MCF 10A (cell line): ENCODE measurements around the gene TMEM151B. TPM values are rescaled to one million over a fixed set of nuclear protein-coding genes. Genes with fewer than 3 reads are reported as not detected.

Experiments
- BruUV-seq: library from RNA; stranded (reverse); fragments of 400-500 nt; replicated peaks from 2 replicates; lab custom pipeline; 2021; lab: Mats Ljungman, UMichigan
- CTCF ChIA-PET: fragments of 300-600 bp; sonication (Branson Sonifier 250); formaldehyde crosslinking; extraction: SDS; loops from one replicate; lab custom pipeline; 2021; ENCODE audit warnings: antibody characterized with exemption, inconsistent platforms; lab: Yijun Ruan, JAX
- POLR2A ChIA-PET: fragments of 300-600, 350-650 bp; sonication (Branson Sonifier 250); formaldehyde crosslinking; extraction: SDS; loops from one replicate; lab custom pipeline; 2020; ENCODE audit warnings: antibody characterized with exemption, inconsistent platforms; lab: Yijun Ruan, JAX
- DNase-seq: peaks from one replicate; pipeline ENCODE4 v3.0.0-alpha.2; 2018; ENCODE audit not compliant: unreplicated experiment
- H3K27ac Mint-ChIP-seq: one replicate; pipeline ENCODE4 v1.8.0; 2022; ENCODE audit warnings: mild to moderate bottlenecking, low read depth, mixed read lengths; ENCODE audit not compliant: unreplicated experiment
- H3K27me3 Mint-ChIP-seq: one replicate; pipeline ENCODE4 v1.8.0; 2022; ENCODE audit warnings: mixed read lengths; ENCODE audit not compliant: insufficient read depth, unreplicated experiment
- H3K36me3 Mint-ChIP-seq: one replicate; pipeline ENCODE4 v1.8.0; 2022; ENCODE audit warnings: mild to moderate bottlenecking, moderate library complexity, mixed read lengths; ENCODE audit not compliant: insufficient read depth, unreplicated experiment
- H3K4me1 Mint-ChIP-seq: one replicate; pipeline ENCODE4 v1.8.0; 2022; ENCODE audit warnings: mixed read lengths; ENCODE audit not compliant: insufficient read depth, unreplicated experiment
- H3K4me3 Mint-ChIP-seq: one replicate; pipeline ENCODE4 v1.8.0; 2022; ENCODE audit warnings: mild to moderate bottlenecking, moderate library complexity, mixed read lengths; ENCODE audit not compliant: unreplicated experiment
- H3K9me3 Mint-ChIP-seq: one replicate; pipeline ENCODE4 v1.8.0; 2022; ENCODE audit warnings: mixed read lengths; ENCODE audit not compliant: unreplicated experiment
- intact Hi-C: fragments of 100-400 bp; cut with micrococcal nuclease; formaldehyde crosslinking; loops from 2 replicates; pipeline ENCODE4 v1.14.1; 2022
- total RNA-seq: library from RNA; stranded (reverse); gene quantifications from 2 replicates; pipeline ENCODE4 v1.2.3, GENCODE V29; 2022
- TF ChIP-seq, protein P1 (sequence below): fragments of 200-600 bp; IDR thresholded peaks from one replicate; pipeline ENCODE4 v1.8.0; 2022; ENCODE audit warnings: antibody characterized with exemption, mild to moderate bottlenecking; ENCODE audit not compliant: unreplicated experiment

TMEM151B gene
- total RNA-seq, 1 experiment from 2014 or later, result not detected

- no peaks in the 10 kb centered on the region for H3K9me3 Mint-ChIP-seq
- H3K4me1 Mint-ChIP-seq, result peaks cover 77% of the 10 kb centered on the region
- ChIA-PET CTCF (interaction anchor here (0.7 to 4.5 kb wide), 12 partner anchors 9 to 158 kb away, joined by 3 to 31 read pairs (median 5); partner anchors contain the start of gene SLC29A1), POLR2A (interaction anchor here (0.6 to 1.4 kb wide), 3 partner anchors 9 to 81 kb away, joined by 3 to 4 read pairs (median 4); no protein-coding TSS in a partner anchor)
- BruUV-seq, result TSS peak; percentile 5
- peaks cover 90% of the 10 kb centered on the region for H3K36me3 Mint-ChIP-seq
- no peak overlapping the region for H3K27ac Mint-ChIP-seq
- no peak overlapping the region for H3K4me3 Mint-ChIP-seq
- TF ChIP-seq, protein P1, sequence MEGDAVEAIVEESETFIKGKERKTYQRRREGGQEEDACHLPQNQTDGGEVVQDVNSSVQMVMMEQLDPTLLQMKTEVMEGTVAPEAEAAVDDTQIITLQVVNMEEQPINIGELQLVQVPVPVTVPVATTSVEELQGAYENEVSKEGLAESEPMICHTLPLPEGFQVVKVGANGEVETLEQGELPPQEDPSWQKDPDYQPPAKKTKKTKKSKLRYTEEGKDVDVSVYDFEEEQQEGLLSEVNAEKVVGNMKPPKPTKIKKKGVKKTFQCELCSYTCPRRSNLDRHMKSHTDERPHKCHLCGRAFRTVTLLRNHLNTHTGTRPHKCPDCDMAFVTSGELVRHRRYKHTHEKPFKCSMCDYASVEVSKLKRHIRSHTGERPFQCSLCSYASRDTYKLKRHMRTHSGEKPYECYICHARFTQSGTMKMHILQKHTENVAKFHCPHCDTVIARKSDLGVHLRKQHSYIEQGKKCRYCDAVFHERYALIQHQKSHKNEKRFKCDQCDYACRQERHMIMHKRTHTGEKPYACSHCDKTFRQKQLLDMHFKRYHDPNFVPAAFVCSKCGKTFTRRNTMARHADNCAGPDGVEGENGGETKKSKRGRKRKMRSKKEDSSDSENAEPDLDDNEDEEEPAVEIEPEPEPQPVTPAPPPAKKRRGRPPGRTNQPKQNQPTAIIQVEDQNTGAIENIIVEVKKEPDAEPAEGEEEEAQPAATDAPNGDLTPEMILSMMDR, result peak; percentile 55
- peak; percentile 66 for DNase-seq
- intact Hi-C loops, result loop anchor here (1.0 kb wide), 1 partner anchor 157 kb away; no protein-coding TSS in a partner anchor
- no peaks in the 10 kb centered on the region for H3K27me3 Mint-ChIP-seq
Measured at GRCh38 chr6:44253307-44254101, 16.7 kb upstream of the TMEM151B start.

DNA sequence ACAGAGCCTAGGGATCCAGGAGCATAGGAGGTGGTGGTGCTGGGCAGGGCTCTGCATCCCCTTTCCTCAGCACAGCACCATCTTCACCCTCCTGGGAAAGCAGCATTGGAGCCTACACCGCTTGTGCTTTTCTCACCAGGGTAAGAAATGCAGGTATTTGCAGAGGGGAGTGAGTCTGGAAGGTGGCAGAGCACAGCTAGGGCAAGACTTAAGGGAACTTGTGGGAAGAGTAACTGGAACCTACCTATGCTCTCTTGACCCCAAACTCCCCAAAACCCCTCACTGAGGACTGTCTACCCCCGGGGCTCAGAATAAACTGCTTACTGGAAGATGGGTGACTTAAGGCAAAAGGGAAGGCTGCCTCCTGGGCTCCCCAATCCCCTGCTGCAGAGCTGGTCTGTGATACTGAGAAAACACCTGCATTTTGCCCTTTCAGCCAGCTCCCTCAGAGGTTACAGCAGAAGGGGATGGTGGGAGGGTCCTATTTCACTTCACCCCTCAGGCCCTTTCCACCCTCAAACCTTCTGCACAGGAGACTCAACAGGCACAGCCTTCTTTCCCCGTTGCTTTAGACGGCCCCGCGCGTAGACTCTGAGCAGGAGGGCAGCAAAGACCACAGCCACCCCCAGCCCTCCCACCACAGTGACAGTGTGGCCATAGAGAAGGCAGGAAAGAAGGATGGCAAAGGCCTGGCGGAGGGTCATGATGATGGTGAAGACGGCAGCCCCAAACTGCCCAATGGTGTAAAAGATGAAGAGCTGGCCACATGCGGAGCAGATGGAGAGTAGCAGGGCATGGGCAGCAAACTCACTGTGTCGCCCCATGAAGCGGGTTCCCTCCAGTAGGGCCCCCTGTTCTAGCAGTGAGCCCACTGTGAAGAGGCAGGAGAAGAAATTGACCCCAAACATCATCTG is 15.8 kb upstream of the TMEM151B start:
- peaks cover 81% of the 10 kb centered on the region for H3K36me3 Mint-ChIP-seq
- no peak for DNase-seq
- H3K4me1 Mint-ChIP-seq, result peaks cover 69% of the 10 kb centered on the region
- no peaks in the 10 kb centered on the region for H3K9me3 Mint-ChIP-seq
- TF ChIP-seq, protein P1, result no peak
- intact Hi-C loops, result no loop called here
- peak overlapping the region; percentile 22 for H3K4me3 Mint-ChIP-seq
- H3K27ac Mint-ChIP-seq, result peak overlapping the region; percentile 44
- ChIA-PET CTCF (interaction anchor here (0.5 to 4.5 kb wide), 14 partner anchors 8 to 587 kb away, joined by 3 to 33 read pairs (median 5); partner anchors contain the start of gene SLC29A1), POLR2A (interaction anchor here (0.6 to 3.0 kb wide), 6 partner anchors 8 to 82 kb away, joined by 3 to 121 read pairs (median 4); partner anchors contain the start of gene HSP90AB1)
- BruUV-seq, result TSS peak; percentile 27
- H3K27me3 Mint-ChIP-seq, result no peaks in the 10 kb centered on the region

DNA sequence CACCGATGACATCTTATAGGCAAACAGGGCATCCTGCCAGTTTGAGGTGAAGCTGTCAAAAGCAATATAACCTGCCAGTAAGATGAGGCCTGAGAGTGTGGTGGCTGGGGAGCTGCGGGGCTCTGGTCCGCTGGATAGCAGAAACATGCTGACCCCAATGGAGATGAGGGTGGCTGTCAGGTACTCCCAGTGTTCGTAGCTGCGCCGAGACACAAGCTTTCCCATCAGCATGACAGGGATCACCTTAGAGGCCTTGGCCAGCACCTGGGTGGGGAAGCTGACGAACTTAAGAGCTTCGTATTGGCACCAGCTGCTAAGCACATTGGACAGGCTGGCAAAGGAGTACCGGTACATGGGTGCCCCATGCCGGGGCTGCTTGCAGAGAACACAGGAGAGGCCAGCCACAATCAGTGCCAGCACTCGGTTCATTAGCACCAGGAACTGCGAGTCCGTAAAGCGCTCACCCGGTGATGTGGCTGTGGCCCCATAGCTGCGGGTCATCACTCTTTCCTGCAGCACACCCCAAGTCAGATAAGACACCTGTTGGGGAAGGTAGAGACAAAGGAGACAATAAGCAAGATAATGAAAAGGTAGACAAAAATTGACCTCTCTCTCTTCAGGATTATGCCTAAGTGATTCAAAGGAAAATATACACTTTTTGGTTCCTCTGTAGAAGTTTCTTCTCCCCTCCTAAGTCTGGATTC is 15.0 kb upstream of the TMEM151B start:
- peak overlapping the region; percentile 84 for H3K4me3 Mint-ChIP-seq
- no TSS peak for BruUV-seq
- peak overlapping the region; percentile 59 for H3K27ac Mint-ChIP-seq
- H3K36me3 Mint-ChIP-seq, result peaks cover 73% of the 10 kb centered on the region
- peaks cover 61% of the 10 kb centered on the region for H3K4me1 Mint-ChIP-seq
- peak; percentile 51 for DNase-seq
- CTCF ChIA-PET, result interaction anchor here (0.5 to 4.5 kb wide), 9 partner anchors 9 to 587 kb away, joined by 3 to 33 read pairs (median 4); partner anchors contain the start of gene SLC29A1
- no peaks in the 10 kb centered on the region for H3K27me3 Mint-ChIP-seq
- POLR2A ChIA-PET, result interaction anchor here (0.8 to 3.0 kb wide), 5 partner anchors 9 to 26 kb away, joined by 3 to 121 read pairs (median 5); partner anchors contain the start of gene HSP90AB1
- TF ChIP-seq, protein P1, result no peak
- no peaks in the 10 kb centered on the region for H3K9me3 Mint-ChIP-seq
- intact Hi-C loops, result no loop called here
